Stimulated activated memory B cell treated with anti-CD40 and anti-IgM and Interleukin-4, amounts not matched to agents 10 μg/mL and 1 μg/mL and 100 μg/mL, for 72 hours (primary cell): Measurements from ENCODE around the gene PLEKHA8.

Experiments used
- ATAC-seq: fragments of 150-1000 bp; cut with Tn5 transposase; 2 replicates; pipeline ENCODE4 v1.10.0; 2021
- H3K27ac Mint-ChIP-seq: one replicate; pipeline ENCODE4 v1.8.0; 2022; ENCODE audit warnings: mild to moderate bottlenecking, mixed read lengths
- H3K27me3 Mint-ChIP-seq: one replicate; pipeline ENCODE4 v1.8.0; 2022; ENCODE audit warnings: mixed read lengths
- H3K36me3 Mint-ChIP-seq: one replicate; pipeline ENCODE4 v1.8.0; 2022; ENCODE audit warnings: mixed read lengths
- H3K4me1 Mint-ChIP-seq: one replicate; pipeline ENCODE4 v1.8.0; 2022; ENCODE audit warnings: mixed read lengths
- H3K4me3 Mint-ChIP-seq: one replicate; pipeline ENCODE4 v1.8.0; 2022; ENCODE audit warnings: mild to moderate bottlenecking, moderate library complexity, mixed read lengths
- H3K9me3 Mint-ChIP-seq: one replicate; pipeline ENCODE4 v1.8.0; 2022; ENCODE audit warnings: mixed read lengths

The PLEKHA8 gene

GRCh38 chr7:30149640-30150272, 121.5 kb downstream of the PLEKHA8 start:
- H3K36me3 Mint-ChIP-seq = no peaks in the 10 kb centered on the region
- H3K9me3 Mint-ChIP-seq = no peaks in the 10 kb centered on the region
- H3K4me1 Mint-ChIP-seq = no peaks in the 10 kb centered on the region
- no peak for ATAC-seq
- no peak overlapping the region for H3K27ac Mint-ChIP-seq
- no peak overlapping the region for H3K4me3 Mint-ChIP-seq
- no peaks in the 10 kb centered on the region for H3K27me3 Mint-ChIP-seq

DNA sequence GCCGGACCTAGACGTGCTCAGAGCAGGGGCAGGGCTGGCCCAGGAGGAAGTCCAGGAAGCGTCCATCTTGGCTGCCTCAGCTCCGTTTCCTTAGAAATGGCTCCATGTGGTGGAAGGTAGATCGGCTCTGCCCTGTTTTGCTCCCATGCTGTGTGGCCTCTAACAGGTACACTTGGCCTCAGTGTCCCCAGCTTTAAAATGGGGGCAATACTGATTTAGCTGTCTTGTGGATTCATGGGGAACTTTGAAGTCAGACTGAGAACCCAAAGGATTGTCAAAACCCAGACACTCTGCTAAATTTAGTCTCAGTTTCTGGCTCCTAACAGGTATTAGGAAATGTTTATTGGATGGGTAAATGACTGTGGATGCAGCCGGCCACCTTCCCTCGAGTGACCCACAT, 122.5 kb downstream of the PLEKHA8 start:
- H3K4me3 Mint-ChIP-seq = no peak overlapping the region
- H3K36me3 Mint-ChIP-seq = peaks cover 5% of the 10 kb centered on the region
- no peak for ATAC-seq
- no peaks in the 10 kb centered on the region for H3K4me1 Mint-ChIP-seq
- no peaks in the 10 kb centered on the region for H3K27me3 Mint-ChIP-seq
- no peak overlapping the region for H3K27ac Mint-ChIP-seq
- no peaks in the 10 kb centered on the region for H3K9me3 Mint-ChIP-seq

DNA sequence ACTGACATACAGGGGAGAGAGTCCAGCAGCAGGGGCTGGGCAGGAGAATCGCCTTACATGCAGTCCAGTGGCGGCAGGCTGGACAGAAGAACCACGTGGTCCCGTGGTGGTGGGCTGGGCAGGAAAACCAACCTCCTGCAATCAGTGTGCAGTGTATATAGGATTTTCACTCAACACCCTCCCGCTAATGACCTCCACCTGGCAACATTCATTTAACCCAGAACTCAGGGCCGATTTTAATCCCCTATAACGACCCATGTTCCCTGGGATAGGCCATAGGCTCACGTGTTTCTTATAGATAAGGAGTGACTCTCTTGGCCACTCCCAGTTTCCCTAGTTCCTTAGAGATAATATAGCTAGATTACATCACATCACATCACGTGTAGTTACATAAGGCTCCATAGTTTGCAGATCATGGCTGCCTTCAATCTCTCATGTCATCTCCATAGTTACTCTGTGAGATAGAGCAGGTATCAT, 125.9 kb downstream of the PLEKHA8 start:
- H3K27ac Mint-ChIP-seq = no peak overlapping the region
- peaks cover 5% of the 10 kb centered on the region for H3K36me3 Mint-ChIP-seq

GRCh38 chr7:30155481-30155880, 127.3 kb downstream of the PLEKHA8 start:
- Mint-ChIP-seq H3K4me1 (peaks cover 17% of the 10 kb centered on the region), H3K36me3 (peaks cover 5% of the 10 kb centered on the region), H3K9me3 (no peaks in the 10 kb centered on the region), H3K4me3 (no peak overlapping the region), H3K27ac (no peak overlapping the region), H3K27me3 (no peaks in the 10 kb centered on the region)
- no peak for ATAC-seq

More for the DNA sequence above, 125.9 kb downstream of the PLEKHA8 start:
- Mint-ChIP-seq H3K4me1 (peaks cover 3% of the 10 kb centered on the region), H3K27me3 (no peaks in the 10 kb centered on the region), H3K9me3 (no peaks in the 10 kb centered on the region), H3K4me3 (no peak overlapping the region)
- no peak for ATAC-seq

DNA sequence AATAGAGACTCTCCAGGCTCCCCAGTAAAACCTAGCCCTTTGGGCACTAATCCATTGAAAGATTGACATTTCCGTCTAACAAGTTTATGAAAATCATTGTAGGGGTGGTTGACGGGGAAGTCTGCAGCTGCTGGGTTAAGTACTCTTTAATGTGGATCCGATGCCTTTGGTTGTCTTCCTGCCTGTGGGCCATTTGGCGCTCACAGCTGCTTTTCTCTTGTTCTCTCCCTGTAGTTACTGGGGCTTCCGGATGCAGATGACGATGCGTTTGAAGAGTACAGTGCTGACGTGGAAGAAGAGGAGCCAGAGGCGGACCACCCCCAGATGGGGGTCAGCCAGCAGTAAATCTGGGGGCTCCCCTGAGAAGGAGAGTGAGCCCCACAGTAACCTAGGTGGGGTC, 129.0 kb downstream of the PLEKHA8 start:
- ATAC-seq = no peak
- peaks cover 27% of the 10 kb centered on the region for H3K4me1 Mint-ChIP-seq
- no peak overlapping the region for H3K27ac Mint-ChIP-seq
- H3K9me3 Mint-ChIP-seq = no peaks in the 10 kb centered on the region
- H3K36me3 Mint-ChIP-seq = peaks cover 5% of the 10 kb centered on the region
- H3K27me3 Mint-ChIP-seq = no peaks in the 10 kb centered on the region
- H3K4me3 Mint-ChIP-seq = no peak overlapping the region

GRCh38 chr7:30159163-30159562, 131.0 kb downstream of the PLEKHA8 start:
- peak overlapping the region; percentile 3 for H3K27ac Mint-ChIP-seq
- peaks cover 5% of the 10 kb centered on the region for H3K36me3 Mint-ChIP-seq
- peak; percentile 73 for ATAC-seq
- H3K4me1 Mint-ChIP-seq = peaks cover 47% of the 10 kb centered on the region
- H3K4me3 Mint-ChIP-seq = peak overlapping the region; percentile 13
- H3K27me3 Mint-ChIP-seq = no peaks in the 10 kb centered on the region
- no peaks in the 10 kb centered on the region for H3K9me3 Mint-ChIP-seq

- H3K27ac Mint-ChIP-seq = peak overlapping the region; percentile 3
- no peak overlapping the region for H3K4me3 Mint-ChIP-seq
- ATAC-seq = peak; percentile 73
- H3K9me3 Mint-ChIP-seq = no peaks in the 10 kb centered on the region
- H3K36me3 Mint-ChIP-seq = peaks cover 5% of the 10 kb centered on the region
- peaks cover 52% of the 10 kb centered on the region for H3K4me1 Mint-ChIP-seq
- no peaks in the 10 kb centered on the region for H3K27me3 Mint-ChIP-seq
Observed at GRCh38 chr7:30159698-30160143, 131.5 kb downstream of the PLEKHA8 start.

DNA sequence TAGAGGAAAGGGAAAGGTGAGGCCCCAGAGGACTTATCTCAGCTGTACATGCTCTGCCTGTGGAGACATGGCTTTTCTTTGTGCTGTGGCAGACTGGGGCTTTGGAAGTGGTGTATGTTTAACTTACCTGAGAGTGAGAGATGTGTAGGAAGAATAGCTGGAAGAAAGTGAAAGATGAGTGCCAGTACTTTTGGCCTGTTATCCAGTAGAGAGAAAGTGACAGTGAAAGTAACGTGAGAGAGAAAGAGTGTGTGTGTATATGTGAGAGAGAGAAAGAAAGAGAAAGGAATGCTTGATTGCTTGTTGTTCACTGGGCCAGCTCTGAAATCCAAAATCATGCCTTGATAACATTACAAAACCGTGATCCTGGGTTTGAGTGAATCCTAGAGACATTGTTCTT, 132.1 kb downstream of the PLEKHA8 start:
- ATAC-seq = no peak
- Mint-ChIP-seq H3K4me3 (no peak overlapping the region), H3K27ac (peak overlapping the region; percentile 3), H3K9me3 (no peaks in the 10 kb centered on the region), H3K36me3 (peaks cover 4% of the 10 kb centered on the region), H3K27me3 (no peaks in the 10 kb centered on the region), H3K4me1 (peaks cover 54% of the 10 kb centered on the region)

DNA sequence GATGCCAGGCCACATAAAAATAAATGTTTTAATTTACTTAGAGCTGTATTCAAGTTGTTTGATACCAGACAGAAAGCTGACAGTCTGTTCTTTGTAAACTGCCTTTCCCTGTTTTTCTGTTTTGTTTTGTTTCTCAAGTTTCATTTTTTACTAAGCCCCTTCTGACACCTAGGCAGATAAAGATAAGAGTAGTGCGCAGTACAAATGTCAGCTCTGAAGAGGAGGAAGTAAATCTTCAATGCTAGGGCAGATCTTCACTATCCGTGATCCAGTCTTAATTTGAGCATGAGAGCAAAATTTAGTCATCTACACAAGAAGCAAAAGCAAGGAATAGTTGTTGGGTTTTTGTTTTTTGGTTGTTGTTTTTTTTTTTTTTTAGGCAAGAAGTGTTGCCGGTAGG, 133.9 kb downstream of the PLEKHA8 start:
- no peaks in the 10 kb centered on the region for H3K36me3 Mint-ChIP-seq
- H3K27me3 Mint-ChIP-seq = no peaks in the 10 kb centered on the region
- ATAC-seq = no peak
- H3K4me1 Mint-ChIP-seq = peaks cover 54% of the 10 kb centered on the region
- peak overlapping the region; percentile 4 for H3K4me3 Mint-ChIP-seq
- peak overlapping the region; percentile 75 for H3K27ac Mint-ChIP-seq
- no peaks in the 10 kb centered on the region for H3K9me3 Mint-ChIP-seq

DNA sequence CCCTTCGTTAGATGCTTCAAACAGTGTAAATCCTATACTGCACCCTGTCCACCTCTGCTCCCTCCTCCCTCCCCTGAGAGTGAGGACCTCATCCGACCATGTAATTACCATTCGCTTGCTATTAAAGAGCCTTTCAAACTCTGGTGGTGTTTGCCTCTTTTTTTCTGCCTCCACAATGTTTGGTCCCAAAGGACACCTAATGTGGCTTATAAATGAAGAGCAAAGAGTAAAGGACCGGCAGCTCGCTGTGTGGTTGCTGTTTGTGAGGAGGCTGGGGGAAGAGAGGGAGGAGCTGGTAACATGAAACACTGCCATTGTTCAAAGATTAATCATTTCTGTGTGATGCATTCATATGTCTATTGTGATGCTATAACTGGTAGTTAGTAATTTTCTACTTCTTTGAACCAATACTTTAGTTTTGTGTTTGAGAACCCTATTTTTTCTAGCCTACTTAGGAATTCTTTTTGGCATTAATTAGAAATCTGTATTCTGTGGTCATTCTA, 134.5 kb downstream of the PLEKHA8 start:
- peak overlapping the region; percentile 75 for H3K27ac Mint-ChIP-seq
- no peak for ATAC-seq
- peaks cover 54% of the 10 kb centered on the region for H3K4me1 Mint-ChIP-seq
- H3K27me3 Mint-ChIP-seq = no peaks in the 10 kb centered on the region
- H3K9me3 Mint-ChIP-seq = no peaks in the 10 kb centered on the region
- no peaks in the 10 kb centered on the region for H3K36me3 Mint-ChIP-seq
- peak overlapping the region; percentile 44 for H3K4me3 Mint-ChIP-seq

DNA sequence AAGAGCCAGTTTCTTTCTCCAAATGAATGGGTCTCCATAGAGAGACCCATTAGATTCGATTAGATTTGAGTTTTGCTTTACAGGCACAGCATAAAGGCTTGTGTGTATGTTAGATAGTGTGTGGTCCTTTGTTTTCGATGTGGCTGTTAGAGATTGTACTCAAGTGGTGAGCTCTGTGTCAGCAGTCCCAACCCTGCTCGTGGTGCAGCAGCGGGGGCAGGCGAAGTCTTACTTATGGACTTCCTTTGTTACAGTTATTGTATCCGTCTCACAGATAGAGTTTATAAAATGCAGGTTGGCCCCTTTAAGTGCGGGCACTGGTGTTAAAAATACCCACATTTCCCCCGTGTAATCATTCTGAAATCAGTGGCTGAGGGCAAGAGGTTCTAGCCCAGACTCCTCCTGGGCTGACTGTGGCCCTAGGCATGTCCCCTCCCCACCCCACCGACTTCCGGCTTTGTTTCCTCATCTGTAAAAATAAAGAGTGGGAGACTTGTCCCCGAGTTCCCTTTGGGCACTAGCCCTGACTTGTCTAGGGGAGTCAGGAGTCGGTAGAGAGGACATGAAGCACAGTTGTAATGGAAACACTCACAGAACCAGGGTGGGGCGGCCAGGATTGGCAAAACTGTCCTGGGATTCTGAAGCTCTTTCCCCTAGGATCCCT, 135.2 kb downstream of the PLEKHA8 start:
- H3K36me3 Mint-ChIP-seq = no peaks in the 10 kb centered on the region
- H3K9me3 Mint-ChIP-seq = no peaks in the 10 kb centered on the region
- peak overlapping the region; percentile 49 for H3K4me3 Mint-ChIP-seq
- H3K27me3 Mint-ChIP-seq = no peaks in the 10 kb centered on the region
- H3K27ac Mint-ChIP-seq = peak overlapping the region; percentile 75
- peaks cover 54% of the 10 kb centered on the region for H3K4me1 Mint-ChIP-seq
- peak; percentile 55 for ATAC-seq

DNA sequence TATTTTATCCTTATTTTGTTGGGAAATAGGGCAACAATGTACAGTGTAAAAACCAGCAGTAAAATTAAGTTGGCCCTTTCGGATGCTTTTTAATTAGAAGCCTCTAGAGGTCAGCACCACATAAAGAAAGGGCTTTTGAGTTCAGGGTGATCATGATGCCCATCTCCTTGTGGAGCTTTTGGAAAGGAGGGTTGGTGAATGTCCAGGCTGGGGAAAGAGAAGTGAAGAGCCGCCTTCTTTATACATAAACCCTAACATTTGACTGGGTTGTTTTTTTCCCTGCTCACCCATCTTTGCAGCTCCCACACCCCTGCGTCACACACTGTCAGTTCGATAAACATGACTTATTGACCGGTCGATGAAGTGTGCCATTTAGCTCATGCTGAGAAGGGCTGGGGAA, 136.4 kb downstream of the PLEKHA8 start:
- no peaks in the 10 kb centered on the region for H3K9me3 Mint-ChIP-seq
- no peaks in the 10 kb centered on the region for H3K36me3 Mint-ChIP-seq
- H3K4me3 Mint-ChIP-seq = no peak overlapping the region
- no peaks in the 10 kb centered on the region for H3K27me3 Mint-ChIP-seq
- peak overlapping the region; percentile 13 for H3K27ac Mint-ChIP-seq
- peaks cover 47% of the 10 kb centered on the region for H3K4me1 Mint-ChIP-seq
- ATAC-seq = peak; percentile 50

DNA sequence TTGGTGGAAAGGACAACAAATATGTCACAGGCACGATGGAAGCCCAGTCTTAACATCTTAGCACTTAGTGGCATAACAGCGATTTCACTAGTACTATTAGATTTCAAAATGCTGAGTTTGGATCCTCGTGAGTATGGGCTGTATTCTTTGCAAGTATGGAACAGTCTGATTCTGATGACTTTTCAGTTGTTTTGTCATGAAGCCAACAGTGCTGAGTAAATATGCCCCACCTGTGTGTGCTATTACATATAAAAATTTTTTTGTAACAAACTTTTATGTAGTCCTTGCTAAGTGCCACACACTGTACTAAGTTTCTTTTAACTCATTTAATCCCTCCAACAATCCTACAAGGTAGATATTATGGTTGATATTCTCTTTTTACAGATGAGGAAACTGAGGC, 137.4 kb downstream of the PLEKHA8 start:
- Mint-ChIP-seq H3K4me1 (peaks cover 36% of the 10 kb centered on the region), H3K9me3 (no peaks in the 10 kb centered on the region), H3K36me3 (no peaks in the 10 kb centered on the region), H3K27me3 (no peaks in the 10 kb centered on the region), H3K27ac (no peak overlapping the region), H3K4me3 (no peak overlapping the region)
- ATAC-seq = no peak

DNA sequence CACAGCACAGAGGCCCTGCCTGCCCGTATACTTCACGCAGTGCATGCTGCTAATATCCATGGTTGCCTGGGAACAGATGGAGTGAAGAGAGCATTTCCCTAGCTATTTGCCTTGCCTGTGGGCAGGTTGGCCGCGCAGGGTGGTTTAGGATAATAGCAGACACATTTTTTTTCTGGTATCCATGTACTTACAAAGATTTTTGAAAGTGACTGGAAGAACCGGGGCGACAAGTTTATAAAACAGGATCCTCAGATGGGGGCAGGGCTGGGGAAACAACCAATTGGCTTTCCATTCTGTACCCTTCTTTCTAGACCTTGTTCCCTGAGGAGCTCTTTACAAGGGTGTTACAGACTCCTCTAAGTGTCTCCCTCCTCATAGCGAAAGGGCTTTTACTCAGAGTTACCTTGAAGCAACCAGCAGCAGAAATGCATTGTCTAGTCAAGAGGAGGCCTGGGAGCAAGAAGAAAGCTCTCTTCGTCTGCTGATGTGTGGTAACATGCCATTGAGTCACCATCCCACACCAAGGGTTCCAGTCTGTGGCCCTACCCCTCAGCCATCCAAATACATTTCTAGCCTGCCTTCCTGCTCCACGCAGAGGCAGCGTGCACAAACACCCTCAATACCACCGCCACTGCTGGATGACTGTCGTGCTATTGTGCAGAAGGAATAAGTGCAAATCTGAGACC, 138.1 kb downstream of the PLEKHA8 start:
- Mint-ChIP-seq H3K4me1 (peaks cover 32% of the 10 kb centered on the region), H3K27ac (no peak overlapping the region), H3K27me3 (no peaks in the 10 kb centered on the region), H3K36me3 (no peaks in the 10 kb centered on the region), H3K4me3 (no peak overlapping the region), H3K9me3 (no peaks in the 10 kb centered on the region)
- no peak for ATAC-seq

- no peak for ATAC-seq
Observed at GRCh38 chr7:30166841-30167235, 138.6 kb downstream of the PLEKHA8 start.

More at GRCh38 chr7:30166841-30167235, 138.6 kb downstream of the PLEKHA8 start:
- no peaks in the 10 kb centered on the region for H3K9me3 Mint-ChIP-seq
- H3K27me3 Mint-ChIP-seq = no peaks in the 10 kb centered on the region
- no peak overlapping the region for H3K27ac Mint-ChIP-seq
- peaks cover 30% of the 10 kb centered on the region for H3K4me1 Mint-ChIP-seq
- no peak overlapping the region for H3K4me3 Mint-ChIP-seq
- no peaks in the 10 kb centered on the region for H3K36me3 Mint-ChIP-seq
